ENCODE data around the gene DENND4C.

Gene DENND4C

DNA sequence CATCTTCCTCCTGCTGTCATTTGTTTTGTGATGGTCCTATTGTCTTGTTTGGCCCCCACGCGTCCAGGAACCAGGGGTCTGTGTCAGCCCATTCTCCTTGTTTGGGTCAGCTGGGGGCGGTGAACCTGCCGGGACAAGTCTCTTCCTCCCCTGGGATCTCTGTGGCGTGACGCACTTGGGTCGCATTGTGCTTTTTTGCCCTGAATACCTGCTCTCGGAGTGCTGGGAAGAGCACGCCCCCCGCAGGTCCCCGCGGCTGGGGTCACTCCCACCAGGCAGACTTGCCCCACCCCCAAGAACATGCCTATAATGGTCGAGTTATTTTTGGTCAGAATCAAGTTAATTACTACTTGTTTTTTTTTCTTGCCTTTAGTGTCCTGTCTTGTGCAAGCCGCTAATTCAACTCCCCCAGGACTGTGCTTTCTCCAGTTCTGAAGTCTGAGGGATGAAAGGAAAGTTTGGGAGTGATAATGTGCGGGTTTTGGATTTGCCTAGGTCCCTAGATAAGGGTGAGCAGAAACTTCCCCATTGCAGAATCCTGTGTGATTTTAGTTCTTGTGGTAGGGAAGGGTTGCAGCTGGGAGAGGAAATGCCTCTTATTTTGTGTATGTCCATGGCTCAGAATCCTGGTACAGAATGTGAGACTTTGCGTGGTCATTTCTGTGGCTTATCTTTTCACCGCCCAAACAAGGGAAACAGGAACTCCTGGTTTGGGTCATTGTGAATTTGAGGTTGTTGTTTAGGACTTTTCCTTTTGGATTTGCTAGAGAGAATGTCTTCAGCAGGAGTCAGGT lies 179.1 kb downstream of the DENND4C start (continued):
- TF ChIP-seq, protein P1, sequence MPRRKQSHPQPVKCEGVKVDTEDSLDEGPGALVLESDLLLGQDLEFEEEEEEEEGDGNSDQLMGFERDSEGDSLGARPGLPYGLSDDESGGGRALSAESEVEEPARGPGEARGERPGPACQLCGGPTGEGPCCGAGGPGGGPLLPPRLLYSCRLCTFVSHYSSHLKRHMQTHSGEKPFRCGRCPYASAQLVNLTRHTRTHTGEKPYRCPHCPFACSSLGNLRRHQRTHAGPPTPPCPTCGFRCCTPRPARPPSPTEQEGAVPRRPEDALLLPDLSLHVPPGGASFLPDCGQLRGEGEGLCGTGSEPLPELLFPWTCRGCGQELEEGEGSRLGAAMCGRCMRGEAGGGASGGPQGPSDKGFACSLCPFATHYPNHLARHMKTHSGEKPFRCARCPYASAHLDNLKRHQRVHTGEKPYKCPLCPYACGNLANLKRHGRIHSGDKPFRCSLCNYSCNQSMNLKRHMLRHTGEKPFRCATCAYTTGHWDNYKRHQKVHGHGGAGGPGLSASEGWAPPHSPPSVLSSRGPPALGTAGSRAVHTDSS (tag by site-specific recombination; IDR thresholded peaks at IDR 0.05) = no peak
- TF ChIP-seq KLF9 (tag by site-specific recombination; IDR thresholded peaks at IDR 0.05; ENCODE audit: low read depth) = peak; percentile 83
- TF ChIP-seq, protein P2, sequence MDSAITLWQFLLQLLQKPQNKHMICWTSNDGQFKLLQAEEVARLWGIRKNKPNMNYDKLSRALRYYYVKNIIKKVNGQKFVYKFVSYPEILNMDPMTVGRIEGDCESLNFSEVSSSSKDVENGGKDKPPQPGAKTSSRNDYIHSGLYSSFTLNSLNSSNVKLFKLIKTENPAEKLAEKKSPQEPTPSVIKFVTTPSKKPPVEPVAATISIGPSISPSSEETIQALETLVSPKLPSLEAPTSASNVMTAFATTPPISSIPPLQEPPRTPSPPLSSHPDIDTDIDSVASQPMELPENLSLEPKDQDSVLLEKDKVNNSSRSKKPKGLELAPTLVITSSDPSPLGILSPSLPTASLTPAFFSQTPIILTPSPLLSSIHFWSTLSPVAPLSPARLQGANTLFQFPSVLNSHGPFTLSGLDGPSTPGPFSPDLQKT (IDR thresholded peaks at IDR 0.05; ENCODE audit: borderline replicate concordance, low read depth, low read length) = no peak
- TF ChIP-seq SALL2 (tag by site-specific recombination; IDR thresholded peaks at IDR 0.05; ENCODE audit: borderline replicate concordance) = no peak
- TF ChIP-seq, protein P3, sequence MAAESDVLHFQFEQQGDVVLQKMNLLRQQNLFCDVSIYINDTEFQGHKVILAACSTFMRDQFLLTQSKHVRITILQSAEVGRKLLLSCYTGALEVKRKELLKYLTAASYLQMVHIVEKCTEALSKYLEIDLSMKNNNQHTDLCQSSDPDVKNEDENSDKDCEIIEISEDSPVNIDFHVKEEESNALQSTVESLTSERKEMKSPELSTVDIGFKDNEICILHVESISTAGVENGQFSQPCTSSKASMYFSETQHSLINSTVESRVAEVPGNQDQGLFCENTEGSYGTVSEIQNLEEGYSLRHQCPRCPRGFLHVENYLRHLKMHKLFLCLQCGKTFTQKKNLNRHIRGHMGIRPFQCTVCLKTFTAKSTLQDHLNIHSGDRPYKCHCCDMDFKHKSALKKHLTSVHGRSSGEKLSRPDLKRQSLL (tag by site-specific recombination; IDR thresholded peaks at IDR 0.05) = no peak
- TF ChIP-seq ZNF37A (tag by site-specific recombination; IDR thresholded peaks at IDR 0.05) = no peak
- TF ChIP-seq ZSCAN16 (tag by site-specific recombination; IDR thresholded peaks at IDR 0.05) = no peak
- TF ChIP-seq, protein P4, sequence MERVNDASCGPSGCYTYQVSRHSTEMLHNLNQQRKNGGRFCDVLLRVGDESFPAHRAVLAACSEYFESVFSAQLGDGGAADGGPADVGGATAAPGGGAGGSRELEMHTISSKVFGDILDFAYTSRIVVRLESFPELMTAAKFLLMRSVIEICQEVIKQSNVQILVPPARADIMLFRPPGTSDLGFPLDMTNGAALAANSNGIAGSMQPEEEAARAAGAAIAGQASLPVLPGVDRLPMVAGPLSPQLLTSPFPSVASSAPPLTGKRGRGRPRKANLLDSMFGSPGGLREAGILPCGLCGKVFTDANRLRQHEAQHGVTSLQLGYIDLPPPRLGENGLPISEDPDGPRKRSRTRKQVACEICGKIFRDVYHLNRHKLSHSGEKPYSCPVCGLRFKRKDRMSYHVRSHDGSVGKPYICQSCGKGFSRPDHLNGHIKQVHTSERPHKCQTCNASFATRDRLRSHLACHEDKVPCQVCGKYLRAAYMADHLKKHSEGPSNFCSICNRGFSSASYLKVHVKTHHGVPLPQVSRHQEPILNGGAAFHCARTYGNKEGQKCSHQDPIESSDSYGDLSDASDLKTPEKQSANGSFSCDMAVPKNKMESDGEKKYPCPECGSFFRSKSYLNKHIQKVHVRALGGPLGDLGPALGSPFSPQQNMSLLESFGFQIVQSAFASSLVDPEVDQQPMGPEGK (tag by site-specific recombination; IDR thresholded peaks at IDR 0.05) = peak; percentile 57; the same call in 1 of the 2 replicates
- no peak for TF ChIP-seq ZNF423 (tag by site-specific recombination; IDR thresholded peaks at IDR 0.05)
- TF ChIP-seq ZNF211 (tag by site-specific recombination; IDR thresholded peaks at IDR 0.05; ENCODE audit: low read depth) = no peak
- peak; percentile 60 for TF ChIP-seq ZFHX2 (tag by site-specific recombination; conservative IDR thresholded peaks at IDR 0.05)
- TF ChIP-seq, protein P5, sequence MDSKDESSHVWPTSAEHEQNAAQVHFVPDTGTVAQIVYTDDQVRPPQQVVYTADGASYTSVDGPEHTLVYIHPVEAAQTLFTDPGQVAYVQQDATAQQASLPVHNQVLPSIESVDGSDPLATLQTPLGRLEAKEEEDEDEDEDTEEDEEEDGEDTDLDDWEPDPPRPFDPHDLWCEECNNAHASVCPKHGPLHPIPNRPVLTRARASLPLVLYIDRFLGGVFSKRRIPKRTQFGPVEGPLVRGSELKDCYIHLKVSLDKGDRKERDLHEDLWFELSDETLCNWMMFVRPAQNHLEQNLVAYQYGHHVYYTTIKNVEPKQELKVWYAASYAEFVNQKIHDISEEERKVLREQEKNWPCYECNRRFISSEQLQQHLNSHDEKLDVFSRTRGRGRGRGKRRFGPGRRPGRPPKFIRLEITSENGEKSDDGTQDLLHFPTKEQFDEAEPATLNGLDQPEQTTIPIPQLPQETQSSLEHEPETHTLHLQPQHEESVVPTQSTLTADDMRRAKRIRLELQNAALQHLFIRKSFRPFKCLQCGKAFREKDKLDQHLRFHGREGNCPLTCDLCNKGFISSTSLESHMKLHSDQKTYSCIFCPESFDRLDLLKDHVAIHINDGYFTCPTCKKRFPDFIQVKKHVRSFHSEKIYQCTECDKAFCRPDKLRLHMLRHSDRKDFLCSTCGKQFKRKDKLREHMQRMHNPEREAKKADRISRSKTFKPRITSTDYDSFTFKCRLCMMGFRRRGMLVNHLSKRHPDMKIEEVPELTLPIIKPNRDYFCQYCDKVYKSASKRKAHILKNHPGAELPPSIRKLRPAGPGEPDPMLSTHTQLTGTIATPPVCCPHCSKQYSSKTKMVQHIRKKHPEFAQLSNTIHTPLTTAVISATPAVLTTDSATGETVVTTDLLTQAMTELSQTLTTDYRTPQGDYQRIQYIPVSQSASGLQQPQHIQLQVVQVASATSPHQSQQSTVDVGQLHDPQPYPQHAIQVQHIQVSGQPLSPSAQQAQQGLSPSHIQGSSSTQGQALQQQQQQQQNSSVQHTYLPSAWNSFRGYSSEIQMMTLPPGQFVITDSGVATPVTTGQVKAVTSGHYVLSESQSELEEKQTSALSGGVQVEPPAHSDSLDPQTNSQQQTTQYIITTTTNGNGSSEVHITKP (tag by site-specific recombination; IDR thresholded peaks at IDR 0.05) = no peak
- TF ChIP-seq GFI1B (tag by site-specific recombination; IDR thresholded peaks at IDR 0.05) = no peak
- TF ChIP-seq ZNF530 (tag by site-specific recombination; IDR thresholded peaks at IDR 0.05; ENCODE audit: low read depth) = no peak
- no peak for TF ChIP-seq ZNF433 (tag by site-specific recombination; IDR thresholded peaks at IDR 0.05; ENCODE audit: low read depth)
- TF ChIP-seq ZBTB48 (tag by site-specific recombination; IDR thresholded peaks at IDR 0.05) = peak; percentile 52; the same call in 1 of the 2 replicates
- no peak for TF ChIP-seq ZNF175 (tag by site-specific recombination; IDR thresholded peaks at IDR 0.05)
- no peak for TF ChIP-seq HOXA7 (CRISPR knock-in tag; IDR thresholded peaks at IDR 0.05; ENCODE audit: borderline replicate concordance)
- TF ChIP-seq ZNF23 (tag by site-specific recombination; IDR thresholded peaks at IDR 0.05; ENCODE audit: borderline replicate concordance) = no peak
- TF ChIP-seq ZNF114 (tag by site-specific recombination; IDR thresholded peaks at IDR 0.05) = no peak
- no peak for TF ChIP-seq ZNF626 (tag by site-specific recombination; IDR thresholded peaks at IDR 0.05)
- peak; percentile 65; the same call in 1 of the 2 replicates for TF ChIP-seq ZIC2 (tag by site-specific recombination; IDR thresholded peaks at IDR 0.05)
- 0 out of 2 replicates have a peak, but pooled peaks have one; percentile 33 for TF ChIP-seq ZNF629 (tag by site-specific recombination; IDR thresholded peaks at IDR 0.05)
- 0 out of 2 replicates have a peak, but pooled peaks have one; percentile 12 for TF ChIP-seq ZNF501 (tag by site-specific recombination; IDR thresholded peaks at IDR 0.05)
- TF ChIP-seq, protein P6, sequence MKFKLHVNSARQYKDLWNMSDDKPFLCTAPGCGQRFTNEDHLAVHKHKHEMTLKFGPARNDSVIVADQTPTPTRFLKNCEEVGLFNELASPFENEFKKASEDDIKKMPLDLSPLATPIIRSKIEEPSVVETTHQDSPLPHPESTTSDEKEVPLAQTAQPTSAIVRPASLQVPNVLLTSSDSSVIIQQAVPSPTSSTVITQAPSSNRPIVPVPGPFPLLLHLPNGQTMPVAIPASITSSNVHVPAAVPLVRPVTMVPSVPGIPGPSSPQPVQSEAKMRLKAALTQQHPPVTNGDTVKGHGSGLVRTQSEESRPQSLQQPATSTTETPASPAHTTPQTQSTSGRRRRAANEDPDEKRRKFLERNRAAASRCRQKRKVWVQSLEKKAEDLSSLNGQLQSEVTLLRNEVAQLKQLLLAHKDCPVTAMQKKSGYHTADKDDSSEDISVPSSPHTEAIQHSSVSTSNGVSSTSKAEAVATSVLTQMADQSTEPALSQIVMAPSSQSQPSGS (tag by site-specific recombination; IDR thresholded peaks at IDR 0.05; ENCODE audit: low read depth) = no peak
- TF ChIP-seq, protein P7, sequence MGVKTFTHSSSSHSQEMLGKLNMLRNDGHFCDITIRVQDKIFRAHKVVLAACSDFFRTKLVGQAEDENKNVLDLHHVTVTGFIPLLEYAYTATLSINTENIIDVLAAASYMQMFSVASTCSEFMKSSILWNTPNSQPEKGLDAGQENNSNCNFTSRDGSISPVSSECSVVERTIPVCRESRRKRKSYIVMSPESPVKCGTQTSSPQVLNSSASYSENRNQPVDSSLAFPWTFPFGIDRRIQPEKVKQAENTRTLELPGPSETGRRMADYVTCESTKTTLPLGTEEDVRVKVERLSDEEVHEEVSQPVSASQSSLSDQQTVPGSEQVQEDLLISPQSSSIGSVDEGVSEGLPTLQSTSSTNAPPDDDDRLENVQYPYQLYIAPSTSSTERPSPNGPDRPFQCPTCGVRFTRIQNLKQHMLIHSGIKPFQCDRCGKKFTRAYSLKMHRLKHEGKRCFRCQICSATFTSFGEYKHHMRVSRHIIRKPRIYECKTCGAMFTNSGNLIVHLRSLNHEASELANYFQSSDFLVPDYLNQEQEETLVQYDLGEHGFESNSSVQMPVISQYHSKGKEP (tag by site-specific recombination; IDR thresholded peaks at IDR 0.05) = no peak
- TF ChIP-seq ZNF571 (tag by site-specific recombination; IDR thresholded peaks at IDR 0.05) = no peak
